Stimulated activated CD8-positive, alpha-beta memory T cell treated with anti-CD3 and anti-CD28 coated beads, Interleukin-12 subunit alpha, Interleukin-12 subunit beta, amount 100 ng/mL, for 24 hours (primary cell): ENCODE data around the gene SPAG5.

Source experiments
- DNase-seq: peaks from one replicate; pipeline ENCODE4 v3.0.0-alpha.2; 2020; ENCODE audit errors: extremely low read depth

Gene SPAG5

GRCh38 chr17:28571361-28572122 is 27.3 kb downstream of the SPAG5 start, which contains the start of gene PIGS:
Gene PIGS, minus strand, starts transcription at chr17:28571524. Its CDS starts 28 bp downstream, at chr17:28571496.
- peak; percentile 82 for DNase-seq

- no peak for DNase-seq
Measured at GRCh38 chr17:28570716-28571360, 28.0 kb downstream of the SPAG5 start.

GRCh38 chr17:28569446-28569845 is 29.4 kb downstream of the SPAG5 start:
- no peak for DNase-seq

GRCh38 chr17:28567604-28568003 is 31.2 kb downstream of the SPAG5 start:
- no peak for DNase-seq

- no peak for DNase-seq
Measured at GRCh38 chr17:28563475-28563874, 35.4 kb downstream of the SPAG5 start.

- DNase-seq = no peak
Measured at GRCh38 chr17:28555022-28555421, 43.8 kb downstream of the SPAG5 start.

- no peak for DNase-seq
Measured at GRCh38 chr17:28554565-28554964, 44.3 kb downstream of the SPAG5 start.

GRCh38 chr17:28553000-28553505 is 45.8 kb downstream of the SPAG5 start:
- DNase-seq = no peak

- DNase-seq = peak; percentile 37
Measured at GRCh38 chr17:28552176-28552999, 46.4 kb downstream of the SPAG5 start, which contains the start of gene UNC119. Gene UNC119, minus strand, starts transcription at chr17:28552624. Its CDS starts 67 bp downstream, at chr17:28552557.

- DNase-seq = no peak
Measured at GRCh38 chr17:28551421-28552175, 47.2 kb downstream of the SPAG5 start.

GRCh38 chr17:28550858-28551257 is 48.0 kb downstream of the SPAG5 start:
- no peak for DNase-seq

- no peak for DNase-seq
Measured at GRCh38 chr17:28549236-28550132, 49.3 kb downstream of the SPAG5 start.

- DNase-seq = no peak
Measured at GRCh38 chr17:28548417-28549130, 50.3 kb downstream of the SPAG5 start.

- DNase-seq = no peak
Measured at GRCh38 chr17:28547623-28548416, 51.0 kb downstream of the SPAG5 start.

GRCh38 chr17:28547096-28547622 is 51.7 kb downstream of the SPAG5 start:
- DNase-seq = no peak

GRCh38 chr17:28545787-28546415 is 52.9 kb downstream of the SPAG5 start:
- DNase-seq = no peak

- DNase-seq = no peak
Measured at GRCh38 chr17:28545141-28545503, 53.7 kb downstream of the SPAG5 start.
